NCI-H2081 (cell line): ENCODE data around the gene TPP1.

ENCODE experiments used
- DNase-seq, 2 experiments: peaks; one replicate each; lab custom pipeline; 2025; lab: John Stamatoyannopoulos, UW

Gene TPP1

GRCh38 chr11:6563121-6563619 is 56.1 kb downstream of the TPP1 start:
- DNase-seq: no peak
